ELR (cell line): ENCODE results near the gene C1orf167.

Experiments
- DNase-seq: peaks from one replicate; pipeline ENCODE4 v3.0.0-alpha.2; 2015; ENCODE audit warnings: low read depth

Gene C1orf167

GRCh38 chr1:11784256-11784992, 22.4 kb downstream of the C1orf167 start:
- no peak for DNase-seq

DNA sequence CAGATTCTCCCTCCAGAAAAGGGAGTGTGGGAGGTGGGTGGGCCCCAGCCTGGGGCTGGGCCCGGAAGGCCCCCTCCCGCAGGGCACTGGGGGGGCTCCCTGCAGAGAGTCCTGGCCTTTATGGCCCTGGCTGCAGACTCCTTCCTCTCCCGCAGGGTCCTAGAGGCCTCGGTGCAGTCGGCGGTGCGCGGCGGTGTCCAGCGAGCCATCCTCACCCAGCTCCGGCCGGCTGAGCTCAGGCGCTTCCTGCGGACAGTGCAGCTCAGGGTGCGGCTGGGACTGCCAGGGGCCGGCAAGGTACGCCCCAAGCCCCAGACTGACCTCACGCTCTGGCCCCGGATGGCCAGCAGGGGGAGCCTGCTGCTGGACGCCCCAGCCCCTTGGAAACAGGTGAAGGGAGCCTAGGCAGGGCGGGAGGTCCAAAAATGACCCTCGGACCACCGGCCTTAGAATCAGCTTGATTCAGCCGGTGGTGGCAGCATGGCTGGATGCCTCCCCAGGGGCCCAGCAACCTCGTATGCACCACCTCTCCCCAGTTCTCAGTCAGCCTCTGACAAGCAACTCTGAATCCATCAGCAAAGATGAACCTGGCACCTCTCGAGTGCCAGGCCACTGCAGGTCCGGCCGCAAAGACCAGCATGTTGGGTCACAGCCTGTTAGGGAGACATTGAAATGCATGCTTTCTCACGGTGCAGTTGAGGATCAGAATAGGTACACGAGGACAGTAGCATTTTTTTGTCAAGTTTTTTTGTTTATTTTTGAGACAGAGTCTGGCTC, 23.2 kb downstream of the C1orf167 start:
- DNase-seq: peak; percentile 72

DNA sequence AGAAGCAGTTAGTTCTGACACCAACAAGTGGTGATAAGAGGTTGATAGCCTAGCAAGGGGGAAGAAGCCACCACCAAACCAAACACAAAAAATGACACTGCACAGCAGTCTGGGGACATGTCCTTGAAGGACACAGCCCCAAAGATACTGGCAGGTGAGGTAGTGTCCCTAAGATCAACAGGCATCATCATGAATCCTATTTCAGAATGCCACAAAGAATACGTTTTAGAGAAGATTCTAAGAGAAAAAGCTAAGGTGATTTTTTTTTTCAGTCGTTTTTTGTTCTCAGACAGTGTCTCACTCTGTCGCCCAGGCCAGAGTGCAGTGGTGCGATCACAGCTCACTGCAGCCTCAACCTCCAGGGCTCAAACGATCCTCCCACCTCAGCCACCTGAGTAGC, 24.2 kb downstream of the C1orf167 start:
- no peak for DNase-seq

DNA sequence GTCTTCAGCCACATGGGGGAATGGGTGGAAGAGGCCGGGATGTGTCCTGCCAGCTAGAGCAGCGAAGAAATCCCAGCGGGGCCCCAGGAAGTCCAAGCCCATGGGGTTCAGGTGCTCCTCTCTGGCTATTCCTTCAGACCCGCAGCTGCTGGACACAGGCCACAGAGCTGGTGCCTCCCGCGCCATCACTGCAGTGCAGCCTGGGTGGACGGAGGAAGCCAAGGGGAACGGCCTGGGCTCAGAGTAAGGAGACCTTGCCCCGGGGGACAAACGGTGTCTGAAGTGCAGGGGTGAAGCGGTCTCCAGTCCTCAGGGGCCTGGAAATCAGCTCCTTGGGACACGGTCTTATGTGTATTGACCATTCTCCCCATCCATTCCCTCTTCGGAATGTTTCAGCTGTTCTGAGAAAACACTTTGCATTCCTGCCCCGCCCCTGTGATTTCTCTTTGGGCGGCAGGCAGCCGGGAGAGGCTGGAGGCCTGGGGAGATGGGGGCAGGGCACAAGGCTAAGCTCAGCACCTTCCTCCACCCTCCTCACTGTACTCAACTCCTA, 25.3 kb downstream of the C1orf167 start:
- DNase-seq: peak; percentile 19

DNA sequence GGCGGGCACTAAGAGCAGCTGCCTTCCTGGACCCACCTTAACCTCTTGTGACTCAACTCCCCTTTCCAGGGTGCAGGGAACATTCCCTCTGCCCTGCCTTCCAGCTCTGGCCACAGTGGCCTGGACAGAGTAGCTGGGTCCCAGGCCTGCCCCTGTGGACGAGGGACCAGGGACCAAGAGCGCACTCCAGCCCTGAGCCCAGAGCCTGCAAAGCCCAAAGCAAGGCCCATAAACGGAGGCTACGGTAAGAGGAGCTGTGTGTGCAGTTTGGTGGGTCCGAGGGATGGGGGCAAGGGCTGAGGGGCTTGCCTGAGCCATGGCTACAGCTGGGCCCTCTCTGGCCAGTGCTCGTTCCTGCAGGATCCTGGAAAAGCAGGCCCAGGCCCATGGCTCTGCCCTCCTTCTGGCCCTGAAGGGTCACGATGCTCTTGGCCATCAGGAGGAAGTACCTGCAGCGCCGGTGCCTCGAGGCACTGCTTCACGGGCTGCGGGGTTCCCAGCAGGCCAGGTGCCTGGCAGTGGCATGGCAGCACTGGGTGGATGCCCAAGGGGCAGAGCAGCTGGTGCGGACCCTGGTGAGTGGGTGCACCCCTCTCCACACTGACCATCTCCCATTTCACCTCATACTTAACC, 25.9 kb downstream of the C1orf167 start:
- DNase-seq: no peak

DNA sequence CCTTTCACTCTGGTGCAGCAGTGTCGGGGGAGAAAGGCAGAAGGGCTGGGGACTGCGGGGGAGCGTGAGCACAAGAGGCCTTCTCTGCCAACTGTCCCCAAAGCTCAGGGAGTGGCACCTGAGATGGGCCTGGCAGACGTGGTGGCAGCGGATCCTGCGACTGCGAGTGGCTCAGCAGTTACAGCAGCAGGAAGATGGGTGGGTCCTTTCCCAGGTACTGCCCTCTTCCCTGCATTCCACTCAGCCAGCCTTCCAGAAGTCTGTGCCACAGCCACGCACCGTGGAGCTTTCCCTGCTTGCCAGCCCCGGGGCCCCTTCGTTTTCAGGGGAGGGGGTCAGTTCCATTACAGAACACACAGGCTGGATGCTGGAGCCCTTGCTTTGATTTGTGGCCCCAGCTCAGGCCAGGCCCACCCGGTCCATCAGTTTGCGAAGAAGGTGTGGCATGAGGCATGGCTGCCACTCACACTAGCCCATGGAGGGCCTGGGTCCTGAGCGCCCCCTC, 26.6 kb downstream of the C1orf167 start:
- DNase-seq: no peak

DNA sequence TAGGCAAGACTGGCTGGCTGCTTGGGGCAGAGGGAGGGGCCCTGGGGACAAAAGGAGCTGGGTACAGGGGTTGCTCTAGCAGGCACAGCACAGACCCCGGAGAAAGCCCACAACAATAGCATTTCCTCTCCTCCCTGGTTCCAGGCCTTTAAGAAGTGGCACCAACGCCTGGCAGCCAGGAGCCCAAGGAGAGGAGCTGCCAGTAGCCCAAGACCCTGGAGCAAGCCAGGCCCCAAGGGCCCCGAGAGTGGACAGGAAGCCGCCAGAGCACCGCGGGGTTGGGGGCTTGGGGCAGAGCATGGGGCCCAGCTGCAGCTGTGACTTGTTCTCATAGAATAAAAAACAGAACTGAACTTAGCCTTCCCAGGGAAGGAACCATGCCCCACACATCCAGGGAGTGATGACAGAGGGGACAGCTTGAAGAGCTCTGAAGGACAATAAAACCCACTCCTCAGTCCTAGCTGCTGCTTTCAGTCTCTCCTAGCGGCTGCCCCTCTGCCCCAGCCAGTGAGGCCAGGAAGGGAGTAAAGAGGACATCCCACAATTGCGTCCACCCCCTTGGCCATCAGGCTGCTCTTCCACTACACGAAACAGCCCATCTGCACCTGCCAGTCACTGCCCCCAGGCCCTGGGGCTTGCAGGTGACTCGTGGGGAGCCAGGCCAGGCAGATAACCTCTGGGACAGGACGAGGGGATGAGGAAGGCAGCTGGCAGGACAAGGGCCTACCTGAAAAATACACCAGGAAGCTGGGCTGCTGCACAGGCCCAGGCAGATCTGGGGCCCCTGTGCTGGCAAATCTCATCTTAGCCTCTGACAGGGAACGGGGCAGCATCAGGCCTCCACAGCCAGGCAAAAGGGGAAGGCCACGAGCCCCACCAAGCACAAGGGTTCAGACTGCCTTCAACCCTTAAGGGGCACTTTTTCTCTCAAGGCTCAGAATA, 27.4 kb downstream of the C1orf167 start:
- DNase-seq: no peak

GRCh38 chr1:11790101-11790879, 28.3 kb downstream of the C1orf167 start:
- DNase-seq: no peak

DNA sequence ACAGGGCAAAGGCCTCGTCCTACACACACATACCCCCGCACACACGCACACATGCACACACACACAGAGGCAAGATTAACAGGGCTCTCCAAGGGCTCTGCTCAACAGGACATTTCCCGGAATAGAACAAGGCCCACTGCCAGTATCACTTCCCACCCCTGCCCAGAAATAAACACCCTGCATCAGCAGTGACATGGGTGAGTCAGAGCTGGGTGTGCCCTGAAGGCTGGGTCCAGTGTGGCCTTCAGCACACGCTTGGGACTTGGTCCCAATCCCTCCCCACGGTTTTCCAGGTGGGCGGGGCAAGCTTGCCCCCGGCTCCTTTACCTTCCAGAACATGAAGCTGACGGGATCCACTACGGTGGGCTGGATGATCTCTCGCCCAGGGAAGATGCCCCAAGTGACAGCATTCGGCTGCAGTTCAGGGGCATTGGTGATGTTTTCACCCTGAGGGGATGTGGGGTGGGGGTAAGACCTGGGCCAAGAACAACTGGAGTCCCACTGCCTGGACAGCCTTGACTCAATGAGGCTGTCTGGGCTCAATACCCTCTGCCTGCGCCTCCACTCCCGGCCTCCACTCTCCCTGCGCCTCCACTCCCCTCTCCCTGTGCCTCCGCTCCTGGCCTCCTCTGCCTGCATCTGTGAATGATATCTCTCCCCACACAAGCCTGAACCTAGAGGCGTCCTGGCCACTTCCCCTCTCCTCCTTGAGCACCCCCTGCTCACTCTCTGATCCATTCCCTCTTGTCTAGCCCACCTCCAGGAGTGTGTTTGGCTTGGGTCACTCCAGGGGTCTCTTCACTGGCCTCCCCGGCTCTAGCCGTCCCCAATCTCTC, 29.1 kb downstream of the C1orf167 start:
- DNase-seq: peak; percentile 74

DNA sequence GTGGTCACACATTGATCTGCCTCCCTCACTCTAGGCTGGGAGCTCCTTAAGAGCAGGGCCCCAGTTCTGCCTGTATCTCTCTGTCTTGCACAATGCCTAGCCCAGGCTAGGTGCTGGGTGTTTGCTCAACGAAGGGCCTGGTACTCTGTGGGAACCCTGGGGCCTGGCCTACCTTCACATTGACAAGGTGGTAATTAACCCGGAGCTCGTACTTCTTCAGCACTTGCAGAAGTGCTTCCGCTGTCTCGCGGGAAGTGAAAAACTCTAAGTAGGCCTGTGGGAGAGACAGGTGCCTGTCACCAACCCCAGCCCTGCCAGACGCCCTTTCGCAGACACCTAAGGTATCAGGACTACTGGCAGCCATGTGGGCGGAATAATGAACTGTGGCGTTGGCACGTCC, 30.1 kb downstream of the C1orf167 start:
- DNase-seq: no peak

DNA sequence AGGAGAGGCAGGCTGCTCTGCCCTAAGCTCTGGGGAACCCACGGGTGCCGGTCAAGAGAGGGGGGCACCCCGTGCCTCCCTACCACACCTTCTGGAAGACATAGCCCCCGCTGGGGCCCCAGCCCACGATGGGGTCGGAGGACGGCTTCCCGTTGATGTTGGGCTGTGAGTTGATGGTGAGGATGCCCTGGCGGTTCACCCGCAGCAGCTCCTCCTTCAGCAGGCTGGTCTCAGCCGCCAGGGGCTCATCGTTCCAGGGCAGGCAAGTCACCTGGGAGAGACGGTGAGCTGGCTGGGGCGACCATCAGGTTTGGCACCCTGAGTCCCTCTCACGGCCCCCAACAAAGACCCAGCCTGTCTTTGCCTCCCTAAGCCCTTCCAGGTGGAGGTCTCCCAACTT, 31.8 kb downstream of the C1orf167 start:
- DNase-seq: no peak

GRCh38 chr1:11794446-11795237, 32.6 kb downstream of the C1orf167 start:
- DNase-seq: no peak

GRCh38 chr1:11795238-11795890, 33.4 kb downstream of the C1orf167 start:
- DNase-seq: no peak

GRCh38 chr1:11796036-11796828, 34.2 kb downstream of the C1orf167 start:
- no peak for DNase-seq

DNA sequence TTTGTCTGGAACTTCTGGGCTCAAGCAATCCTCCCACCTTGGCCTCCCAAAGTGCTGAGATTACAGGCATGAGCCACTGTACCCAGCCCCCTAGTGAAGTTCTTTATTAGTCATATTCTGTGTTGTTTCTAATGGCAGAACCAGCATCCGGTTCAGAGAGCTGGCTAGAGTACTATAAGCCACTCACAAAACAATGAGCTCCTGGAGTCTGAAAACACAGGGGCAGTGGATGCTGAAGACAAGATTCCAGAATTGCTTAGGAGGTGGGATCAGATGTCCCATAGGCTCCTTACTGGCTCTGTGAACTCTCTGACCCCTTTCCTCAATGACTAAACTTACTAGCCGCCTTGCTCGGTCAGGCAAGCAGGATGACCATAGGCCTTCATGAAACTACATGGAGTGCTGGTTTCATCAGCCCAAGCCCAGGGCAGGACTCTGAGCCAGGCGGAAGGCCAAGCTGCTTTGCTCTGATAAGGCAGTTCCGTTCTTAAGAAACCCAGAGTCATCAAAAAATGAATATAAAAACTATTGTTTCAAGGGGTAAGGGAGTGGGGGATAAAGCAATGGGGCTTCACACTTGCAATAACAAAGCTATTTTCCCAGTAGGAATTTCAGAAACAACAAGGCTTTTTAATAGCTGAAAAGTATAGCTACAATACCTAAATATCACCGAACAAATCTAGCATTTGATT, 35.7 kb downstream of the C1orf167 start:
- peak; percentile 22 for DNase-seq

DNA sequence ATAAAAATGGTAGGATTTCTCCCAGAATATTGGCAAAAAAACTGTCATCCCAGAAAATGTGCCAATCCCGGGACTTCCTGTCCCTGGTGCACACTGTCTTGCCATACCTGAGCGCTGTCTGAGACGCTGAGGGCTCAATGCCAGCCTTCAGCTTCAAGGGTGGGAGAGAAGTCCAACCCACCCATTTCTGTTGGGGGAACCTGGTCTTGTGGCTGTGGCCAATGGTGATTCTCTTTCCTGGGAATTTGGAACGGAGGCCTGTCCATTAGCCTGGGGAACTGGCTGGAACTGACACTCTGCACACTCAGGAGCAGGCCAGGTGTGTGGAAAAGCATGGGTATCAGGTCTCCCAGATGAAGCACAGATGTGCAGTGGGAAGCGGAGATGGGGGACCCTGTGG, 37.1 kb downstream of the C1orf167 start:
- DNase-seq: no peak

GRCh38 chr1:11799896-11800295, 37.9 kb downstream of the C1orf167 start:
- no peak for DNase-seq
